ENCODE measurements around the gene NLGN3. TPM values are rescaled to one million over a fixed set of nuclear protein-coding genes. Genes with fewer than 3 reads are reported as not detected.

Gene NLGN3
- total and polyA plus RNA-seq, 2 of the 8 experiments (the other 6 are each of a cell fraction or from before 2014, with no cell fraction given), result 12.0 to 14.8 TPM

DNA sequence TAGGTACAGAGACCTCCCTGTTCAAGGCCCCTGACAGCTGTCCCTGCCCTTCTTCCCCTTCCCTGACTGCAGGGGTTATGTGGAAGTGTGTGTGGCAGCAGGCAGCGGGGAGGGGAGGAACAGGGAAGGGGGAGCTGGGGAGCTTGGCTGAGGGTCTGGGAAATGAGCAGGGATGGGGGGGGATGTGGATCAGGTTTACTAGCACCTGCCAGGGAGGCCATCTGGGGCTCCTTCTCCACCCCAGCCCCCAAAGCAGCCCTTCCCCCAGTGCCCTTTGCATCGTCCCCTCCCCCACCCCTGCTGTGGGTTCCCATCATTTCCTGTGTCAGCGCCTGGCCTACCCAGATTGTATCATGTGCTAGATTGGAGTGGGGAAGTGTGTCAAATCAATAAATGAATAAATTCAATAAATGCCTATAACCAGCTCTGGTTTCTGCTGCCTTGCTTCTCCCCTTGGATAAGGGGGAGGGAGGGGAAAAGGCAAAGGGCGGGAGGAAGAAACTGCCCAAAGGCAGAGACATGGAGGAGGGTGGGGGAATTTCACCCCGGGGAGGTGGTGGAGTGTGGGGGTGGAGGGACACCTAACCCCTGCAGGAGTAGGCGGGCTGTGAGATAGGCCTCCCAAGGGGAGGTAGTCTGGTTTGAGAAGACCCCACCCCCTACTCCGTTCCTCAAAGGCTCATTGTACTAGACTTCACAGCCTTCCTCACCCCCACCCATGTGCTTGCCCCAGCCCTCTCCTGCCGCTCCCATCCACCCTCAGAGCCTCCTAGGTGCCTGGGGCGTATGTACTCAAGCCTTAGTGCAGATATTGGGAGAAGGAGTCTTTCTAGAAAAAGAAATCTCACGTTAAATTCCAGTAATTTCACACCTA, 41.3 kb upstream of the NLGN3 start (continued):
- TF ChIP-seq, protein P1, sequence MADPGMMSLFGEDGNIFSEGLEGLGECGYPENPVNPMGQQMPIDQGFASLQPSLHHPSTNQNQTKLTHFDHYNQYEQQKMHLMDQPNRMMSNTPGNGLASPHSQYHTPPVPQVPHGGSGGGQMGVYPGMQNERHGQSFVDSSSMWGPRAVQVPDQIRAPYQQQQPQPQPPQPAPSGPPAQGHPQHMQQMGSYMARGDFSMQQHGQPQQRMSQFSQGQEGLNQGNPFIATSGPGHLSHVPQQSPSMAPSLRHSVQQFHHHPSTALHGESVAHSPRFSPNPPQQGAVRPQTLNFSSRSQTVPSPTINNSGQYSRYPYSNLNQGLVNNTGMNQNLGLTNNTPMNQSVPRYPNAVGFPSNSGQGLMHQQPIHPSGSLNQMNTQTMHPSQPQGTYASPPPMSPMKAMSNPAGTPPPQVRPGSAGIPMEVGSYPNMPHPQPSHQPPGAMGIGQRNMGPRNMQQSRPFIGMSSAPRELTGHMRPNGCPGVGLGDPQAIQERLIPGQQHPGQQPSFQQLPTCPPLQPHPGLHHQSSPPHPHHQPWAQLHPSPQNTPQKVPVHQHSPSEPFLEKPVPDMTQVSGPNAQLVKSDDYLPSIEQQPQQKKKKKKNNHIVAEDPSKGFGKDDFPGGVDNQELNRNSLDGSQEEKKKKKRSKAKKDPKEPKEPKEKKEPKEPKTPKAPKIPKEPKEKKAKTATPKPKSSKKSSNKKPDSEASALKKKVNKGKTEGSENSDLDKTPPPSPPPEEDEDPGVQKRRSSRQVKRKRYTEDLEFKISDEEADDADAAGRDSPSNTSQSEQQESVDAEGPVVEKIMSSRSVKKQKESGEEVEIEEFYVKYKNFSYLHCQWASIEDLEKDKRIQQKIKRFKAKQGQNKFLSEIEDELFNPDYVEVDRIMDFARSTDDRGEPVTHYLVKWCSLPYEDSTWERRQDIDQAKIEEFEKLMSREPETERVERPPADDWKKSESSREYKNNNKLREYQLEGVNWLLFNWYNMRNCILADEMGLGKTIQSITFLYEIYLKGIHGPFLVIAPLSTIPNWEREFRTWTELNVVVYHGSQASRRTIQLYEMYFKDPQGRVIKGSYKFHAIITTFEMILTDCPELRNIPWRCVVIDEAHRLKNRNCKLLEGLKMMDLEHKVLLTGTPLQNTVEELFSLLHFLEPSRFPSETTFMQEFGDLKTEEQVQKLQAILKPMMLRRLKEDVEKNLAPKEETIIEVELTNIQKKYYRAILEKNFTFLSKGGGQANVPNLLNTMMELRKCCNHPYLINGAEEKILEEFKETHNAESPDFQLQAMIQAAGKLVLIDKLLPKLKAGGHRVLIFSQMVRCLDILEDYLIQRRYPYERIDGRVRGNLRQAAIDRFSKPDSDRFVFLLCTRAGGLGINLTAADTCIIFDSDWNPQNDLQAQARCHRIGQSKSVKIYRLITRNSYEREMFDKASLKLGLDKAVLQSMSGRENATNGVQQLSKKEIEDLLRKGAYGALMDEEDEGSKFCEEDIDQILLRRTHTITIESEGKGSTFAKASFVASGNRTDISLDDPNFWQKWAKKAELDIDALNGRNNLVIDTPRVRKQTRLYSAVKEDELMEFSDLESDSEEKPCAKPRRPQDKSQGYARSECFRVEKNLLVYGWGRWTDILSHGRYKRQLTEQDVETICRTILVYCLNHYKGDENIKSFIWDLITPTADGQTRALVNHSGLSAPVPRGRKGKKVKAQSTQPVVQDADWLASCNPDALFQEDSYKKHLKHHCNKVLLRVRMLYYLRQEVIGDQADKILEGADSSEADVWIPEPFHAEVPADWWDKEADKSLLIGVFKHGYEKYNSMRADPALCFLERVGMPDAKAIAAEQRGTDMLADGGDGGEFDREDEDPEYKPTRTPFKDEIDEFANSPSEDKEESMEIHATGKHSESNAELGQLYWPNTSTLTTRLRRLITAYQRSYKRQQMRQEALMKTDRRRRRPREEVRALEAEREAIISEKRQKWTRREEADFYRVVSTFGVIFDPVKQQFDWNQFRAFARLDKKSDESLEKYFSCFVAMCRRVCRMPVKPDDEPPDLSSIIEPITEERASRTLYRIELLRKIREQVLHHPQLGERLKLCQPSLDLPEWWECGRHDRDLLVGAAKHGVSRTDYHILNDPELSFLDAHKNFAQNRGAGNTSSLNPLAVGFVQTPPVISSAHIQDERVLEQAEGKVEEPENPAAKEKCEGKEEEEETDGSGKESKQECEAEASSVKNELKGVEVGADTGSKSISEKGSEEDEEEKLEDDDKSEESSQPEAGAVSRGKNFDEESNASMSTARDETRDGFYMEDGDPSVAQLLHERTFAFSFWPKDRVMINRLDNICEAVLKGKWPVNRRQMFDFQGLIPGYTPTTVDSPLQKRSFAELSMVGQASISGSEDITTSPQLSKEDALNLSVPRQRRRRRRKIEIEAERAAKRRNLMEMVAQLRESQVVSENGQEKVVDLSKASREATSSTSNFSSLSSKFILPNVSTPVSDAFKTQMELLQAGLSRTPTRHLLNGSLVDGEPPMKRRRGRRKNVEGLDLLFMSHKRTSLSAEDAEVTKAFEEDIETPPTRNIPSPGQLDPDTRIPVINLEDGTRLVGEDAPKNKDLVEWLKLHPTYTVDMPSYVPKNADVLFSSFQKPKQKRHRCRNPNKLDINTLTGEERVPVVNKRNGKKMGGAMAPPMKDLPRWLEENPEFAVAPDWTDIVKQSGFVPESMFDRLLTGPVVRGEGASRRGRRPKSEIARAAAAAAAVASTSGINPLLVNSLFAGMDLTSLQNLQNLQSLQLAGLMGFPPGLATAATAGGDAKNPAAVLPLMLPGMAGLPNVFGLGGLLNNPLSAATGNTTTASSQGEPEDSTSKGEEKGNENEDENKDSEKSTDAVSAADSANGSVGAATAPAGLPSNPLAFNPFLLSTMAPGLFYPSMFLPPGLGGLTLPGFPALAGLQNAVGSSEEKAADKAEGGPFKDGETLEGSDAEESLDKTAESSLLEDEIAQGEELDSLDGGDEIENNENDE (IDR thresholded peaks at IDR 0.05; ENCODE audit: insufficient replicate concordance, low read length), result no peak
